Left lung (tissue), 10 donors: ENCODE results near the gene PICALM. TPM values are rescaled to one million over a fixed set of nuclear protein-coding genes. Genes with fewer than 3 reads are reported as not detected.

Experiments used
- ATAC-seq: fragments of 200-7000 bp; cut with Tn5 transposase; one replicate; pipeline ENCODE4 v1.9.1; 2020; ENCODE audit warnings: moderate library complexity
- DNase-seq, 4 donors: peaks; one replicate each; pipeline ENCODE4 v3.0.0-alpha.2; 2013 to 2020
- H3K27ac ChIP-seq, 2 donors: fragments of 200-600 bp; sonication (generic) in 1 of 2; one replicate each; pipeline versions ENCODE4 v1.5.0 to v1.8.0; 2020 to 2021
- H3K27me3 ChIP-seq, 2 donors: fragments of 200-600 bp; sonication (generic) in 1 of 2; one replicate each; pipeline versions ENCODE4 v1.5.0 to v1.8.0; 2020 to 2021
- H3K36me3 ChIP-seq, 2 donors: fragments of 200-600 bp; sonication (generic) in 1 of 2; one replicate each; pipeline versions ENCODE4 v1.5.0 to v1.8.0; 2020 to 2021
- H3K4me1 ChIP-seq, 2 donors: fragments of 200-600 bp; one replicate each; pipeline ENCODE4 v1.8.0; 2021
- H3K4me3 ChIP-seq, 2 donors: fragments of 200-600 bp; sonication (generic) in 1 of 2; one replicate each; pipeline versions ENCODE4 v1.5.0 to v1.8.0; 2020 to 2021; ENCODE audit warnings: mild to moderate bottlenecking in 1 of 2
- H3K9me3 ChIP-seq, 2 donors: fragments of 200-600 bp; sonication (generic) in 1 of 2; one replicate each; pipeline versions ENCODE4 v1.5.0 to v1.8.0; 2020 to 2021
- CTCF ChIP-seq, 2 donors: fragments of 200-600 bp; sonication (generic) in 1 of 2; IDR thresholded peaks; one replicate each; pipeline versions ENCODE4 v1.5.0 to v1.8.0; 2021; ENCODE audit warnings: antibody characterized with exemption in 2 of 2
- intact Hi-C, 2 donors: fragments of 100-400 bp; cut with DNase I; formaldehyde crosslinking; loops; one replicate each; pipeline versions ENCODE4 v1.11.2 to v1.14.2; 2022
- polyA plus RNA-seq, 6 donors: library from polyadenylated mRNA; unstranded; fragments of 120-200 nt; gene quantifications; one replicate each; pipeline ENCODE4 v1.2.1, GENCODE V29; 2013; ENCODE audit not compliant: insufficient read length in 6 of 6
- total RNA-seq, 2 donors: library from RNA; stranded (reverse); fragmentation: NEBNext Ultra II Directional; extraction: Animal tissue kit (Norgen Biotek cat#: 25700); gene quantifications; one replicate each; pipeline ENCODE4 v1.2.1, GENCODE V29; 2021
- donor health status: DM: no; HTN: yes; CAD: no.
- donor health status: DM: no; HTN: no; CAD: no.

PICALM gene
- total and polyA plus RNA-seq, 8 donors, result 159 to 216 (median 182) TPM

- Histone ChIP-seq H3K27me3 (no peaks in the 10 kb centered on the region), H3K36me3 (no peaks in the 10 kb centered on the region), H3K4me3 (no peak overlapping the region), H3K27ac (peak overlapping the region in 1 of 2 donors; percentile 46), H3K9me3 (no peaks in the 10 kb centered on the region), H3K4me1 (peaks cover 18 to 100% of the 10 kb centered on the region in 2 donors)
- ATAC-seq (peak; percentile 36), DNase-seq (no peak)
- TF ChIP-seq CTCF (IDR thresholded peaks at IDR 0.05), result no peak
- intact Hi-C loops, result no loop called here
These were observed 21.5 kb downstream of the PICALM start for GRCh38 chr11:86047275-86047991.

- DNase-seq (no peak), ATAC-seq (no peak)
- no peaks in the 10 kb centered on the region for H3K9me3 ChIP-seq
- no peak overlapping the region for H3K4me3 ChIP-seq
- intact Hi-C loops, result no loop called here
- no peaks in the 10 kb centered on the region for H3K27me3 ChIP-seq
- H3K36me3 ChIP-seq, result no peaks in the 10 kb centered on the region
- no peak for TF ChIP-seq CTCF (IDR thresholded peaks at IDR 0.05)
- peak overlapping the region in 1 of 2 donors; percentile 33 for H3K27ac ChIP-seq
- H3K4me1 ChIP-seq, result peaks cover 29 to 100% of the 10 kb centered on the region in 2 donors
These were observed 22.8 kb downstream of the PICALM start for GRCh38 chr11:86046116-86046515.

GRCh38 chr11:86043765-86044503 is 24.9 kb downstream of the PICALM start:
- ATAC-seq, result no peak
- no peak overlapping the region for H3K27ac ChIP-seq

GRCh38 chr11:86041975-86042378 is 26.9 kb downstream of the PICALM start:
- intact Hi-C loops, result no loop called here
- no peaks in the 10 kb centered on the region for H3K36me3 ChIP-seq
- TF ChIP-seq CTCF (IDR thresholded peaks at IDR 0.05), result peak; percentile 88
- peak in 2 of 4 donors; percentile 90 to 93 for DNase-seq
- H3K27me3 ChIP-seq, result no peaks in the 10 kb centered on the region
- ATAC-seq, result peak; percentile 98
- H3K4me1 ChIP-seq, result peaks cover 24 to 71% of the 10 kb centered on the region in 2 donors
- H3K27ac ChIP-seq, result peak overlapping the region; percentile 41 to 68
- no peak overlapping the region for H3K4me3 ChIP-seq
- H3K9me3 ChIP-seq, result no peaks in the 10 kb centered on the region

More at GRCh38 chr11:86043765-86044503, 24.9 kb downstream of the PICALM start:
- H3K4me3 ChIP-seq, result no peak overlapping the region
- no peak for DNase-seq
- no peak for TF ChIP-seq CTCF (IDR thresholded peaks at IDR 0.05)
- H3K27me3 ChIP-seq, result no peaks in the 10 kb centered on the region
- intact Hi-C loops, result no loop called here
- no peaks in the 10 kb centered on the region for H3K9me3 ChIP-seq
- H3K36me3 ChIP-seq, result no peaks in the 10 kb centered on the region
- peaks cover 34 to 90% of the 10 kb centered on the region in 2 donors for H3K4me1 ChIP-seq
